ENCODE data around the gene GPBP1.
"Not testable (repeated sequence)": the region's sequence is repeated elsewhere in the genome, so short reads cannot be mapped to it uniquely, and the experiment has no call there.

GPBP1 gene

DNA sequence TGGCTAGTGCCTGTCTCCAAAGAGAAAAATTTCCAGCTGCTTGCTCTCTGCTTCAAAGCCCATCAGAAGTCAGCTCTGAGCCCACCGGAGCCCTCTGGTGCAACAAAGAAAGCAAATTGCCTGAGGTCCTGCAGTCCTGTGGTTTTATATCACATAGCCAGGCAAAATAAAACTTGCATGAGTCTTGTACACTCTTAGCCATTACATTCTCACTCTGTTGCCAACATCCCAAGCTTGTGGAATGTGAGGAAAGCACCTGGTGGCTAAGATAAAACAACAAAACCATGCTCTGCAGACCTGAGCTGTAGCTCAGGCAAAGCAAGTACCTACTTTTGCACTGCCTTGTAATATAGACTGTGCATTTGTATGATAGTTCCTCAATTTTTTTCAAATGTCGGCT, 133.7 kb downstream of the GPBP1 start:
- Histone ChIP-seq H3K4me2 (ENCODE audit: low read length) (no peak overlapping the region), H3K27ac (no peak overlapping the region), H3K4me1 (no peaks in the 10 kb centered on the region), H2AFZ (no peak overlapping the region), H3K79me2 (no peaks in the 10 kb centered on the region), H3K9me3 (ENCODE audit: control insufficient read depth, low read length) (no peaks in the 10 kb centered on the region), H3K36me3 (ENCODE audit: control insufficient read depth, insufficient read depth, low read length) (no peaks in the 10 kb centered on the region), H3K9ac (no peak overlapping the region), H3K4me3 (ENCODE audit: low read depth, low read length) (no peak overlapping the region), H3K27me3 (ENCODE audit: control insufficient read depth, insufficient read depth, low read length) (no peaks in the 10 kb centered on the region)
- TF ChIP-seq, protein P1, sequence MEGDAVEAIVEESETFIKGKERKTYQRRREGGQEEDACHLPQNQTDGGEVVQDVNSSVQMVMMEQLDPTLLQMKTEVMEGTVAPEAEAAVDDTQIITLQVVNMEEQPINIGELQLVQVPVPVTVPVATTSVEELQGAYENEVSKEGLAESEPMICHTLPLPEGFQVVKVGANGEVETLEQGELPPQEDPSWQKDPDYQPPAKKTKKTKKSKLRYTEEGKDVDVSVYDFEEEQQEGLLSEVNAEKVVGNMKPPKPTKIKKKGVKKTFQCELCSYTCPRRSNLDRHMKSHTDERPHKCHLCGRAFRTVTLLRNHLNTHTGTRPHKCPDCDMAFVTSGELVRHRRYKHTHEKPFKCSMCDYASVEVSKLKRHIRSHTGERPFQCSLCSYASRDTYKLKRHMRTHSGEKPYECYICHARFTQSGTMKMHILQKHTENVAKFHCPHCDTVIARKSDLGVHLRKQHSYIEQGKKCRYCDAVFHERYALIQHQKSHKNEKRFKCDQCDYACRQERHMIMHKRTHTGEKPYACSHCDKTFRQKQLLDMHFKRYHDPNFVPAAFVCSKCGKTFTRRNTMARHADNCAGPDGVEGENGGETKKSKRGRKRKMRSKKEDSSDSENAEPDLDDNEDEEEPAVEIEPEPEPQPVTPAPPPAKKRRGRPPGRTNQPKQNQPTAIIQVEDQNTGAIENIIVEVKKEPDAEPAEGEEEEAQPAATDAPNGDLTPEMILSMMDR (IDR thresholded peaks at IDR 0.05), result no peak

DNA sequence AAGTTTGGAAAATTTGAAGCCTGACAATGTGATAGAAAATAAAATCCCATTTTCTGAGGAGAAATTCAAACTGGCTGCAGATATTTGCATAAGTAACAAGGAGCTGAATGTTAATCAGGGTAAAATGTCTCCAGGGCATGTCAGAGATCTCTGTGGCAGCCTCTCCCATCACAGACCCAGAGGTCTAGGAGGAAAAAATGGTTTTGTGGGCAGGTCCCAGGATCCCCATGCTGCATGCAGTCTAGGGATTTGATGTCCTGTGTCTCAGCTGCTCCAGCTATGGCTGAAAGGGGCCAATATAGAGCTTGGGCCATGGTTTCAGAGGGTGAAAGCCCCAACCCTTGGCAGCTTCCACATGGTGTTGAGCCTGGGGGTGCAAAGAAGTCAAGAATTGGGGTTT, 135.2 kb downstream of the GPBP1 start:
- not testable (repeated sequence) for H3K4me3 ChIP-seq (ENCODE audit: low read depth, low read length); H3K4me2 ChIP-seq (ENCODE audit: low read length); H3K27me3 ChIP-seq (ENCODE audit: control insufficient read depth, insufficient read depth, low read length); H3K79me2 ChIP-seq; H2AFZ ChIP-seq; H3K4me1 ChIP-seq; H3K9me3 ChIP-seq (ENCODE audit: control insufficient read depth, low read length); H3K9ac ChIP-seq; H3K27ac ChIP-seq; H3K36me3 ChIP-seq (ENCODE audit: control insufficient read depth, insufficient read depth, low read length)

DNA sequence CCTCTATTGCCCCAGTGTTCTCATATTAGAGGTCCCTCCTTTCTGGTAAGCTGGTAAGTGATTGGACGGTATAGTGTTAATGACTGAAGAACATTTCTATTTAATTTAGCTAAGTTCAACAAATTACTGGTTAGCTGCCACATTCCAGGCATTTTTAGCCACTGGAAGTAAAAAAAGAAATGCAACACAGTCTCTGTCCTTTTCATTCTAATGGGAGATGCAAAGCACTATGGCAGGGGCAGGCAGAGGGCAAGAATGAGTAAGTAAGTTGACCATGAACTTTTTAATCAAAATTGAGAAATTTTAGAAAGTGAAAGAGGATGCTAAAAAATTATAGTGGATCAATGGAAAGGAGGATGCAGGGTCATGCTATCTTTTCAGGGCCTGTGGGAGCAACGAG, 137.4 kb downstream of the GPBP1 start:
- Histone ChIP-seq H2AFZ (no peak overlapping the region), H3K4me2 (ENCODE audit: low read length) (no peak overlapping the region), H3K36me3 (ENCODE audit: control insufficient read depth, insufficient read depth, low read length) (no peaks in the 10 kb centered on the region), H3K9me3 (ENCODE audit: control insufficient read depth, low read length) (no peaks in the 10 kb centered on the region), H3K27ac (no peak overlapping the region), H3K4me1 (no peaks in the 10 kb centered on the region), H3K4me3 (ENCODE audit: low read depth, low read length) (no peak overlapping the region), H3K79me2 (no peaks in the 10 kb centered on the region), H3K27me3 (ENCODE audit: control insufficient read depth, insufficient read depth, low read length) (no peaks in the 10 kb centered on the region), H3K9ac (no peak overlapping the region)
- TF ChIP-seq, protein P1 (IDR thresholded peaks at IDR 0.05), result no peak

DNA sequence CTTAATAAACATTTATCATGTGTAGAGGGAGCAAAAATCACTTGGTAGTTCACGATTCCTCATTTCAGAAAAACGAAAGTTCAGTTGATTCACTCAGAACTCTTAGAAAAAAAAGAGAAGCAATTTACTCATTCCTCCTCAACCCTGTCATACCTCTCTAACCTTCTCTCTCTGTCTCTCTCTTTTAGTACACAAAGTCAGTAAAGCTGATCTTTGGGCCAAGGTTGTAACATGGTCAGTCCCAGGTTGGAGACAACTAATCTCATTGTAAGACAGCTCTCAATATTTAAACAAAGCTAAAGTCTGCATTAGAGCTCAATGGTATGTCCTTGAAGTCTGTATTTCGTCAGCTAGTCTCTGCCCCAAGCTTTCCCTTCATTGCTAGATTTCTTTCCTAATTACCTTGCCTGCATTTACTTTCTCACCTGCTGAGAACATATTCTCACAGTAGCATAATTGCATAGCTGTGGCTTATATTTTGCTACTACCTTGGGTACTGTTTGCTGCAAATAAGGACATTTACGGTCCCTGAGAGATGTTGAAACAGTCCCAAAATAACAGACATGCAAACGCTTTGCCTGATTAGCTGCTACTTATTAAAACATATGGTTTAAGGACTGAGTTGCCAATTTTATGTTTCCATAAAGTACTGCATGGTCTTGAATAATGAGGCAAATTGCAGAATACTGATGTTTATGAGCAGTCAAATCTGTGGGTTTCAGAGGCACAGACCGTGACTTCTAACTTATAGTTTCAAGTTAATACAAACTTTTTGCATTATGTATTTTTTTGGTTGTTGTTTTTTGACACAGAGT, 138.3 kb downstream of the GPBP1 start:
- no peak overlapping the region for H3K27ac ChIP-seq
- no peak overlapping the region for H3K4me2 ChIP-seq (ENCODE audit: low read length)
- H2AFZ ChIP-seq, result no peak overlapping the region
- no peaks in the 10 kb centered on the region for H3K4me1 ChIP-seq
- TF ChIP-seq, protein P1 (IDR thresholded peaks at IDR 0.05), result no peak
- no peaks in the 10 kb centered on the region for H3K9me3 ChIP-seq (ENCODE audit: control insufficient read depth, low read length)
- H3K27me3 ChIP-seq (ENCODE audit: control insufficient read depth, insufficient read depth, low read length), result no peaks in the 10 kb centered on the region
- H3K36me3 ChIP-seq (ENCODE audit: control insufficient read depth, insufficient read depth, low read length), result no peaks in the 10 kb centered on the region
- H3K4me3 ChIP-seq (ENCODE audit: low read depth, low read length), result no peak overlapping the region
- no peaks in the 10 kb centered on the region for H3K79me2 ChIP-seq
- no peak overlapping the region for H3K9ac ChIP-seq

DNA sequence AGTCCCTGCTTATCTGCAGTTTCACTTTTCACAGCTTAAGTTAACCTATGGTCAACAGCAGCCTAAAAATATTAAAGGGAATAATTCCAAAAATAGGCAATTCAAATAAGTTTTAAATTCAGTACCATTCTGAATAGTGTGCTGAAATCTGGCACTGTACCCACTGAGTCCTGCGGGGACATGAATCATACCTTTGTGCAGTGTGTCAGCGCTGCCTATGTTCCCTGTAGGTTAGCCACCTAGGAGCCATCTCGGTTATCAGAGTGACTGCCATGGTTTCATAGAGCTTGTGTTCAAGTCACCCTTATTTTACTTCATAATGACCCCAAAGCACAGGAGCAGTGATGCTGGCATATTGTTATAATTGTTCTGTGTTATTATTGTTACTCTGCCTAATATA, 139.9 kb downstream of the GPBP1 start:
- Histone ChIP-seq H3K4me1 (no peaks in the 10 kb centered on the region), H2AFZ (no peak overlapping the region), H3K79me2 (no peaks in the 10 kb centered on the region), H3K27me3 (ENCODE audit: control insufficient read depth, insufficient read depth, low read length) (no peaks in the 10 kb centered on the region), H3K9me3 (ENCODE audit: control insufficient read depth, low read length) (no peaks in the 10 kb centered on the region), H3K27ac (no peak overlapping the region), H3K36me3 (ENCODE audit: control insufficient read depth, insufficient read depth, low read length) (no peaks in the 10 kb centered on the region), H3K4me3 (ENCODE audit: low read depth, low read length) (no peak overlapping the region), H3K4me2 (ENCODE audit: low read length) (no peak overlapping the region), H3K9ac (no peak overlapping the region)
- TF ChIP-seq, protein P1 (IDR thresholded peaks at IDR 0.05), result no peak

All from parathyroid adenoma (tissue), 2 donors.